ENCODE results near the gene AADAT.
"Not testable (repeated sequence)": the region's sequence is repeated elsewhere in the genome, so short reads cannot be mapped to it uniquely, and the experiment has no call there.

The AADAT gene

DNA sequence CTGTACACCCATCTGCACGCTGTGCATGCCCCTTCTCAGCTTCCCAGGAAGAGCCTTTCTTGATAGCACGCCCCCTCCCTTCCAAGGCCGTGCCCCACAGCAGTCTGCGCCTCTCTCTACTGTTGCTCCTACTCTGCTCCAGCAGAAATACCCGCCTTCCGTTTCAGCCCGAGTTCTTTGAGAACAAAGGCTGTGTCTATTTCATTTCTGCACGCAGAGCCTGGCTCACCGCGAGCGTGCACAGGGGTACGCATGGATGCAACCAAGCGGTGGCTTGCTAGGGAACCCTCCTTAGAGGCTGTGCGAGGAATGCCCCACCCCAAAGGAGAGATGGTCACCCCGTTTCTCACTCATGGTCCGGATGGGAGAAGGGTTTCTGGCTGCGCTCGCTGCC is 485 bp downstream of the AADAT start:
- peak in 1 of 2 experiments; percentile 19 for DNase-seq

DNA sequence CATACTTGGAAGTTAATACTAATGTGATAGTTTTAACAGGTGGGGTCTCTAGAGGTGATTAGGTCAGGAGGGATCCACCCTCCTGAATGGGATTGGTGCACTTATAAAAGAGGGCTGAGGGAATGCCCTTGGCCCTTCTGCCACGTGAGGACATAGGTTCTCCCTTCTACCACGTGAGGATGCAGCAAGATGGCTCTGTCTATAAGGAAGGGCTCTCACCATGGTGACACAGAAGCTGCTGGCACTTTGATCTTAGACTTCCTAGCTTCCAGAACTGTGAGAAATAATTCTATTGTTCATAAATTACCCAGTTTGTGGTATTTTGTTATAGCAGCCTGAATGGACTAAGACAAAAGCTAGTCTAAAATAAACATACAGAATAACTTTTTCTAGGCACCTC is 1.0 kb downstream of the AADAT start:
- no peak for DNase-seq

DNA sequence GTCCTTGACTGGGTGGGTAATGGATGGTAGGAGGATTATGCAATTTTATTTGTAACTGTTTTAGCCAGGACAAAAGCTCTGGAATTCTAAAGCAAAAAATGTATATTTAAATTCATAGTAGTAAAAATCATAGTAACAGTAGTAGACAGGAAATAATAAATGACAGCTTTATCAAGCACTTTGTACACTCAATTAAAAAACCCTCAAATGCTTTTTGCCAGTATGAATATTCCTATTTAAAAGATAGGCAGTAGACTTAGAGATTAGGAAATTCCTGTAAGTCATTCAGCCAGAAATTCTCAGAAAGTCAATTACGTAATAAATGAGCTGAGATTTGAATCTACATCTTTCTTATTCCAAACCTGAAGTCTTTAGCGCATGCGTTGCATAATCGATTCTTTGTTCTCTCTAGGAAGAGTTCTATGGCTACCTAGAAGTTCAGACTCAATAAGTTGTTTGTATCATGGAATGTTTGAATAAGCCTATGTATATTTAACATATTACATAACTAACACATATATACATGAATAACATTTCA is 2.5 kb downstream of the AADAT start:
- no peak for DNase-seq

DNA sequence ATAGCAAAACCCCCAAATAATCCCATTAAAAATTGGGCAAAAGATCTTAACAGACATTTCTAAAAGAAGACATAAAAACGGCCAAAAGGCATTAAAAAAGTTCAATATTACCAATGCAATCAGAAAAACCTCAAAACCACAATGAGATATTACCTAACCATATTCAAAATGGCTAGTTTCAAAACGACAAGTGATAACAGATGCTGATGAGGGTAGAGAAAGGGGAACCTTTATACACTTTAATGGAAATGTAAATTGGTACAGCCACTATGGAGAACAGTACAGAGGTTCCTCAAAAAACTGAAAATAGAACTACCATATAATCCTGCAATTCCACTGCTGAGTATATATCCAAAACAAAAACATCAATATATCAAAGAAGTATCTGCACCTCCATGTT is 6.2 kb downstream of the AADAT start:
- DNase-seq: no peak

DNA sequence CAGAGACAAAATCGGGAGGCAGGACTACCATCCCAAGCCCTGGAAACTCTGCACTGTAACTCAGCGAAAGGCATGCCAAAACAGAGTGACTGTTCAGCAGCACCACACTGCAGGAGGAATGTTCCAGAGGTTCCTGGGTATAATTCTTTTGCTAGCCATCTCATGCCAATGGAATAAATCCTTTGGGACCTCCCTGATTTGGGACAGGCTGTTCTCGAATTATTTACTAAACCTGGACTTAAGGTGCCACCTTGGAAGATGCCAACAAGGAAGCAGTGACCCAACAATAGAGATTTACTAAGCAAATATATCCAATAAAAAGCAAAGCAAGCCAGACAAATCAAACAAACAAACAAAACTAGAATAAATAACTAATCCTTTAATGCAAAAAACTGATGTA is 9.3 kb downstream of the AADAT start:
- DNase-seq: no peak

DNA sequence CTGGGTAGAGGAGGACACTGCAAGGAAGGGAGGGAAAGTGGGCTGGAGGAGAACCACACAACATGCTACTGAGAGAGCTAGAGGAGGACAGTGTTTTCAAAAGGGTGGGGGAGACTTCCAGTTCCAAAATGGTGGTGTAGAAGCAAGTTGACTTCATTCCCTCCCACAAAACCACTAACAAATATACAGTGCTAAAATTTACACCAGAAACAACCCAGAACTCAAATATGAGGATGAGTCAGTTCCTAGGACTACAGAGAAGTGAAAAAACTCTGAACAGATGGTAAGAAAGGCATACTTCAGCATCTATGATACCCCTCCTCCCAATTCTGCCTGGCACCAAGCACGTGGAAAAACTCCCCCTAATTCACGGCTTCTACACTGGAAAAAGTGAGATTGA is 9.8 kb downstream of the AADAT start:
- DNase-seq: no peak

DNA sequence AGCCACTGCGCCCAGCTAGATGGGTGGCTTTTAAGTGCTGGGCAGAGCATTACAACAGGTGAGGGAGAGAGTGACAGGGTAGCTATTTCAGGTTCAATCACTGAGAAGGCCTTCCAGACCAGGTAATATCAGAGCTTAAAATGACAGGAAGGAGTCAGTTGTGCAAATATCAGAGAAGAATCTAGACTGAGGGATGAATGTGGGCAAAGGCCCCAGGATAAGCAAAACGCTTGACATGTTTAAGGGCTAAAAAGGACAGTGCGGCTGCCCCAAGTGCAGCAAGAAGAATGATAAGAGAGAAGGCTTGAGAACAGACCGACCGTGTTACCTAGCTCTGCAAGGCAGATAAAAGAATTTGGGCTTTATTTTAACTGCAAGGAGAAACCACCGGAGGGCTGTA is 18.6 kb downstream of the AADAT start:
- DNase-seq: no peak

DNA sequence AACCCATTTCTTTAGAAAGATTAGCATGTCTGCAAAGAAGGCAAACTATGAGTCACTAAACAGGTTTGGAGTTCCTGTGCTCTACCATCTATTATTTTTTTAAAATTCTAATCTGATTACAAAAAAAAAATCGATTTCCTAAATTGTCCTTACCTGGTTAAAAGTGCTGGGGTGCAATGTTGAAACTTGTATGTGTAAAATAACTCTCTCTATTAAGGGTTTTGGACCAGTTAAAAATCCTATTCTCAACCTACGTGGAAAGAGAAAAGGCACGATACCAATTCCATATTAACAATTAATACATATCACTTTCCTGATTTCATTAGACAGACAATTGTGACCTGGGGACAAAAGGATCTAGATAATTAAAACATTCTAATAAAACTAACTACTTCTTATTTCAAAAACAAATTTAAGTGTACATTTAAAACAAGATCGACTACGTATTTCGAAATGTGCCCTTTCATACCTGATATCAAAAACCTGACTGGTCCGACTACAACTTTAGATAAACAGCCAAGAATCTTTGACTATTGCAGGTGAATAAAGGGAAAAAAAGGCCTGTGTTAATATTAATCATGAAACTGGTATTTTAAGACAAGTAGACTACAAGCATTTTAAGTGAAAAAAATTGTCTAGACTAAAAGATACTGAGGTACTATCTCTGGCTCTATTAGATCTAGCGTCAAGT is 21.2 kb downstream of the AADAT start:
- DNase-seq: no peak

DNA sequence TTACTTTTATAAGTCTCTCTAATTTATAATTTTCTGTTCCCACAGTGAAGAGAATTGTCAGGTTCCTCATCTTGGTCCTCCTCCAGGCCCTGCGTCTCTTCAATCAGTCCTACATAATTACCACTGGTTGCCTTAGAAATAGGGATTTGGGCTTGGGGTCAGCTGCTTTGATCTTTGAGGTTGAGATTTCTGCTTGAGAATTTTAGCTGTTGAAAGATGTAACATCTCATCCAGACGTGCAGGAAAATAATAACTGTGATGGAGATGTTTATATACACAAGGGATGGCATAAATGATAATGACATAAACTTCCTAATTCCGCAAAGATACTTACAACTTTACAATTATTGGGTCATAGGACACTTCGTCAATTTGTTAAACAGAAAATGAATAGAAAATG is 30.3 kb downstream of the AADAT start:
- no peak for DNase-seq

DNA sequence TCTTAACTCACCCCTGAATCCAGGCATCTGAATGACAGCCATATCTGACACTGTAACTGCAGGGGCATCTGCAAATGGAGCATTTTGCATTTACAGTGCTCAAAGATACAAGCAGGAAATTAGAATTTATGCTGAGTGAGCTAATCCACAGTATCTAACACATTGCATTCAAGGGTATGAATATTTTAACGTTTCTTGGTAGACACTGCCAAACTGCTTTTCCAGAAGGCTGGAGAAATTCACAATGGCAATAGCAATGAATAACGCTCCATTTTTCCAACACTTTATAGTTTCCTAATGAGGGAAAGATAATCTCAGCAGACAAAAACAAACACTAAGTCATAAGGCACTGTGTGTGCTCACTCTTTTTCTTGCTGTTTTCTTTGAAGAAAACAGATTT is 30.9 kb downstream of the AADAT start:
- DNase-seq: no peak

DNA sequence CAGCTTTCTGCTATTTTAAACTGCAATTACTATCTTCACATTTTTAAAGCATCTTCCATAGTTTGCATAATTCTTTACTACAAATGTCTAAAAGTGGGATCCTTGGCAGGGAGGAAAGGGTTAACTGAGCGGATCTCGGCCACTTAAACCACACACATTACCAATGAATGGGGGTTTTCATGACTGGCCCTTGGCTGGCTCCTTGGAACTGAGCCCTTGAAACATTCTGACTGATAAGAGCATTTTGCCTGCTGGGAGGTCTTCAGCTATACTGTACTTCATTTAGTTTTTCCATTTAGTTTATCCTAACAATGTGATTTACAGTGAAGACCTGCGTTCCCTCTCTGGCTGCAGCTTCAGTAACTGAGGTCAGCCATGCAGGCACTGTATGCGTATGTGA is 31.9 kb downstream of the AADAT start:
- DNase-seq: no peak

DNA sequence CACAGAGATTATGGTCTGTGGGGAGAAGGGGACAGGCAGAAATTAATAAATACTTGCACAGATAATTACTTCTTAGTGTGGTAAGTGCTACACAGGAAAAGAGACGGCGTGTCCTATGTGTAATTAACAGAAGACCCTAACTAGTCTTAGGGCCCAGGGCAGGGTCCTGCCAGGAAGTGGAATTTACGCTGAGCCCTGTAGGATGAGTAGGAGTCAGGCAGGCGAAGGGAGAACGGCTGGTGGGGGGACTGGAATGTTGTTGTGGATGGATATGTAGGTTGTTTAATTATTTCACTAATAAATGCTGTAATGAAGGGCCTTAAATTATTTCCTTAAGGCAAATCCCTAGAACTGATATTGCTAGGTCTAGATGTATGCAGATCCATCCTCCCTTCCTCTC is 36.8 kb downstream of the AADAT start:
- no peak for DNase-seq

DNA sequence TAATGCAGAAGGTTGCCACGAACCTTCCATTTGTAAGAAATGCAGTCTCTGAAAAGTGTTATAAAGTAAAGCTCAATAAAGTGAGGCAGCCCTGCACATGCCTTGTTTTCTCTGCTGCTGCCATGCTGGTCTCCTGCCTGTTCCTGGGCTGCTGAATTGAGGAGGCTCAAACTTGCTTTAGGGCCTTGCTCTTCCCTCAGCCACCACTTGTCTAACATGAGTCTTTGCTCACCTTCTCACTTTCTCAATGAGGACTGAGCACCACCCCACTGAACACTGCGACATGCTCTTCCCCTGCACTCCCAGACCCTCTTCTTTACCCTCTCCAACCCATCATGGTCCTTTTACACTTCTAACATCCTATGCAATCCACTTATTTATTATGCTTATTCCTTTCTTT is 38.4 kb downstream of the AADAT start:
- DNase-seq: no peak

DNA sequence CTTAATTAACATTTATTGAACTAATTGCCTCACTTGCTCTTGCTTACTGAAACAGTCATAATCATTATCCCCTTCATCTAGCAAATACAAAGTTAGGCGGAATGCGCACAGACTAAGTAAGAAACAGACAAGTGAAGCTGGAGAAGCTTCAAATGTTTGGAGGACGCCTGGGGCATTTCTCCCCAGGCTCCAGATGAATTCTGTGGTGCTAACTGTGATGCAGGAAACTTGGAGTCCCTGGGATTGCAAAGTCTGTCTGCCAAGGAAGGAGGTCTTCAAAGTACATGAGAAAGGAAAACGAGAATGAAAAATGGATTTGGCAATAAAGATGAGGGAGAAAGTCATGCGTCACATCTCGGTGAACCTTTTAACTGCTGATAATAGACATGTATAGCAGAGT is 40.0 kb downstream of the AADAT start:
- DNase-seq: no peak

DNA sequence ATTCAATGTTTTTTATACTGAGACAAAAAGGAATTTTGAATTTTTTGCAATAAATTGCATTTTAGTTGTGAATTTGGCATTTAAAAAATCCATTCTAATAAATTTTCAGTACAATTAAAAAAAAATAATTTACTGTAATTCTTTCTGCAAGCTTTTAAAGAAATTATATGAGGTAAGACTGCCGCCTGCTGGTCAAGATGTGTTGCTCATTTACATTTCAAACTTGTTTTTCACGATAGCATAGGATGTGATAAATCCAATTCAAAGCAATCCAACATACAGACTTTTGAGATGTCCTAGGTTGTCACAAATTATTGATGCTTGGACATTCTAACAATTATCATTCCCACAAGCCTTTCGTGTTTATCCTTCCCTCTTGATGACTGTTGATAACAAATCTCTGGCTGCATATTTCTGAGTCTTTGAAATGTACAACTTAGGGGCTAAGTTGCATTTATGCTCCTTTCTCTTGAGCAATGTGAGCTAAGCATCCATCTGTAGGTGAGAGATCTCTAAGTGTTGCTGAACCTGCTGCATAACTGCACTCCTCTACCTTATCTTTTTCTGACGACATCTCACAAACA is 41.9 kb downstream of the AADAT start:
- peak; percentile 50 to 53 for DNase-seq

DNA sequence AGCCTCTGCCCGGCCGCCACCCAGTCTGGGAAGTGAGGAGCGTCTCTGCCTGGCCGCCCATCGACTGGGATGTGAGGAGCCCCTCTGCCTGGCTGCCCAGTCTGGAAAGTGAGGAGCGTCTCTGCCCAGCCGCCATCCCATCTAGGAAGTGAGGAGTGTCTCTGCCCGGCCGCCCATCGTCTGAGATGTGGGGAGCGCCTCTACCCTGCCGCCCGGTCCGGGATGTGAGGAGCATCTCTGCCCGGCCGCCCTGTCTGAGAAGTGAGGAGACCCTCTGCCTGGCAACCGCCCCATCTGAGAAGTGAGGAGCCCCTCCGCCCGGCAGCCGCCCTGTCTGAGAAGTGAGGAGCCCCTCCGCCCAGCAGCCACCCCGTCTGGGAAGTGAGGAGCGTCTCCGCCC is 43.6 kb downstream of the AADAT start:
- not testable (repeated sequence) for DNase-seq

DNA sequence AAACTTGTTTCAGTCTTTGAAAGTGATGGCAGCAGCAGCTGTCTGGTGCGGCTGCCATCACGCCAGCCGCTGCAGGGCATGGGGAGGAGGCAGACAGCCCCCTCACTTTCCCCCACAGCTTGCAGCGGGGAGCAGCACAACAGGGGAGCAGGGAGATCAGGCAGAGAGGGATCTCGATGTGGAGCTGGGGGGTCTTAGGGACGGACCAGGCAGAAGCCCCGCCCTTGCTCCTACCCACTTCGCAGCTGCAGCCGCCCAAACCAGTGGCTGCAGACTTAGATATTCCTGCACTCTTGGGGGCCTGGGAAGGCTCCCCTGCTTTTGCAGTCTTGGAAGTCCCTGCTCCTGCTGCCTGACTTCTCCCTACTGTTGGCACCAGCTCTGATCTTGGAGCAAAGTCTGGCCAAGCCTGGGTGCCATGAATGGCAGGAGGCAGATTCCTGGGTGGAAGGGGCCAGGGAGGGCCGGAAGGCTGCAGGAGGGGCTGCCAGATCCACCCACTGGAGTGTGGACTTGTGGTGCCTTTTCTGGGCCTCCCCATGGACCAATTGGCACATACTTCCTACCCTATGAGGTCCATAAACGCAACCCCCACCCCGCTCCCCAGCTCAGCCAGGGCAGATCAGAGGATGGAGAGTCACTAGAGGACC is 49.6 kb downstream of the AADAT start:
- no peak for DNase-seq

DNA sequence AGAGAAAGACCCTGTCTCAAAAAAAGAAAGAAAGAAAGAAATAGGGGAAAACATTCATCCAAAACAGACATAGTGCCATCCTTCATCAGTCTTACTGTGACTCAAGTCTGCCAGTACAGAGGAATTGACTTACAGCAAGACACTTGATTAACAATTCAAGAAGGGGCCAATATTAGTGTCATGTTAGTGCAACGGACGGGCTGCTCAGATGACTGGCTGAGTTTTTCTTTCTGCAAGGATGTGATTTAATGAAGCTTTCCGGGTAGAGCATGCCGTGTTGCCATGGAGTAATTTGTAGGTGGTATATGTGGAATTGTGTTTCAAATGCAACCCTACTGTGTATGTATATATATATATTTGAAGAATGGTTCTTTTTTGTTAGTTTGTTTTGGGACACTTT is 51.0 kb downstream of the AADAT start:
- DNase-seq: no peak

DNA sequence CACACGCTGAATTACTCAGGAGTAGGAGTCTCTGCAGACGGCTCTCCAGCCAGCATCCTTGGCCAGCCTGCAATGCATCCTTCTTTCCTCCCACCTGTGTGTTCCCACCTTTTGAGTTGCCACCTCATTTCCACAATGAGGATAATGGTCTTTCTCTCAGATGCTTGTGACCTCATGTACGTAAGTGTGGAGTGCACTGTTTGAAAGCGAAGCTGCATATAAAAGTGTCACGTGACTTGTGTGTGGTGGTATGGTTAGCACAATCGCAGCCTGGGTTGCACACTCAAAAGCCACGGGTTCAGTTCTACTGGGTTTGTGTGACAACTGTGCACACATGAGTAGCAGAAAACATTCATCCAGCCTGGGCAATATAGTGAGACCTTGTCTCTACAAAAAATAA is 51.5 kb downstream of the AADAT start:
- DNase-seq: no peak

DNA sequence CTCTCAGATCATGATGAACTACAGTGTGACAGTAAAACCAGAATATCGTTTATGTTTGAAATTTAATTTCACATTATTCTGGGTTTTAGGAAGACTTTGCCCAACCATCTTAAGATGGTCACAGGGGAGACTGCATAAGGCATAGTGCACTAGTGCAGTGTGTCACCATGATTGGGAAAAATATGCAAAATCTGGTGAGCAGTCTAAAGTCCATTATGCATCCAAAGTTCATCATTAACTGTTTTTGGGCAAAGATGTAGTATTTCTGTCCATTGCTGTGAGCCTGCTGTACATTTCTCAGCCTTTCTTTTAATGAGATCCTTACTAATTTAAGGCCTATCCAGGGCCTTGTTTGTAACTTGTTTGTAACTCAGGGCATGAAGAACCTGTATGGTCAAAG is 52.3 kb downstream of the AADAT start:
- DNase-seq: no peak

DNA sequence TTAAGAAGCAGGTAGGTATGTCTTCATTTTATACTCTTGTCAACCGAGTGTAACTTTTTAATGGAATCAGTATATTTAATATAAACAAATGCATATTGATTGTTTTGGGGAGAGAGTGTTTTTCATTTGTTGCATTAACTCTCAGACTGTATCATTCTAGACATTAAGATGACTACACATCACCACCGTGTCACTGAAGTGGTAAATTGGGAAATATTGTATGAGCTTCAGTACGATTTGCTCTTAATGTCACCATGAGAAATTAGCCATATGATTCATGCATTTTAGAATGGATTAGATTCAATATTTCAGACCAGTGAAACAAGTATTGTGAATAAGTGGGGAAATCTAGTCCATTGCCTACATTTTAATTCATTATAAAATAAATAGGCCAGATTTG is 53.9 kb downstream of the AADAT start:
- DNase-seq: no peak

DNA sequence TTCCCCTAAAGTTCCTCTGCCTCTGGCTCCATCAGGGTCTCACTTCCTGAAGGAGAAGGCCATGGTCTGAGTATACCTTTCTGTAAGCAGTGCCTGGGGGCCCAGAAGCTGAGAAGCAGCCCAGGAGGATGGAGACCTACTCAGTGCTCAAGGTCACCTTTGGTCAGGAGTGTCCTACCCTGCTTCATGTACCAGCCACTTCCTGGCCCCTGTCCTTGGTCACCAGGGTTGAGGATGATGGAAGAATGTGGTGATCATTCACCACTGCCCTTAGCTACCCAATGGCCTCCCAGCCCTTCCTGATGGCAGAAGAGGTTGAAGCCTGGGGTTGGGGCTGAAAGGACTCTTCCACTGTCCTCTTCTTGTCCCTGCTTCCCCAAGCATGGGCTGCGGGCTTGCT is 54.5 kb downstream of the AADAT start:
- no peak for DNase-seq

DNA sequence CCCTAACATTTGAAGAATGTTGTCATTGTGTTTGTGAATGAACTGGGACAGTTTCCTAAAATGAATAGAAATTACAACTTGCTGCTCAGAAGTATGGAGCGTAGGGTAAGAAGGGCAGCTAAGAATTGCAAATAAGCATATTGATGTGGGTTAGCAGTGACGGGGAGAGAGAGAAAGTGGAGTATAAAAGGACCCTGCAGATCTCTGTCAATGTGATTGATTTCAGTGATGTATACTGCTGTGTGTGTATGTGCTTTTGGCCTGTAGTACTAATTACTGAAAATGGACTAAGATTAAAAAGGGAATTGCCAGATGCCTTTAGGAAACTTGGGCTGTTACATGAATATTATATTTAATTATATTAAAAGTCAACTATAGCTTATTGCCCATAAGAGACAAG is 55.8 kb downstream of the AADAT start:
- no peak for DNase-seq

DNA sequence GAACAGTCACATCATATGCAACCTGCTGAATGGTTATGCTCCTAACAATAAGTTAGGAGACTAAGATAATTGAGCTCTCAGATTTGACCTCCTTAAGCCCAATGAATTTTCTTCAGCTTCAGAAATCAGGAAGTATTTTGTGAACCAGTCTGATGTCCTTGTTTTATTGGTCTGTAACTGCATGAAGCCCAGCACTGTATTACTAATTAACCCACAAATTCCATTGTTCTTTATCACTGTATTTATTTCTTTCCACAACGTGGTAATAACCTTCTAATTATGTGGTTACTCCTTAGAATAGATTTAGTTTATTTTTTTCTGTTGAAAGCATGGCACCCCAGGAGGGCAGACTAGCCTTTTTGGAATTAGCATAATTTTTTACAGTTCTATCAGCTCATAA is 59.6 kb downstream of the AADAT start:
- no peak for DNase-seq
